ENCODE measurements around the gene KCNJ10.

KCNJ10 gene

DNA sequence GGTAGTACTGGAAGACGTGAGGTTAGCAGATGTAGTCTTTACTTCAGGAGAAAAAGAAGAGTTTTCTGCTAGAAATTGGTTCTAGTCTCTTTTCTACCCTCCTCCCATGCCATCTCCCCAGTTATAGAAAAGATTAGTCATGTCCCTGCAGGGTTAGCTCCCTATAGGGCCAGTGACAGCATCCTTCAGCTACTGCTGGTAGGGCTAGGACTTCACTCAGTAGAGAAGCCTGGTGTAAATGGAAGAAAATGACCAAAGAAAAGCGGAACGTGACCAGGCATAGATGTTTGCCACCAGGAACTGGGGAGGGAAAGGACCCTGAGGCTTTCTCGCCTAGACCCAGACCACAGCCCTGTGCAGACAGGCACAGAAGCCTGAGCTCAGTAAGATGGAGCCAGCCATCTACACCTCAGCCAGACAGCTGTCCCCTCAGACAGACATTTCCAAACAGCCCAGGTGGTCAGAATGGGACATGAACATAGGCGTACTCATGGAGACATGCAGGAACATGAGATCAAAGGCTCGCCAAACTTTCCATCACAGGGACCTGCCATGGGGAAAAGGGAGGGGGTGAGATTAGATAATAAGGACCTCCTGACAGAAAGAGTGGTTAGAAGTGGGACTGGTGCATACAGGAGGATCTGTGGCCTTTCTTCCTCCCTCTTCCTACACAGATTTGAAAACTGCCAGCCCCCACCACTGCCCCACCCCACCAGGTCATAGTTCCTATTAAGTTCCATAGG lies 92.4 kb downstream of the KCNJ10 start:
- ATAC-seq (replicated peaks) (no peak), DNase-seq (no peak)
- Mint-ChIP-seq H3K27me3 (peaks cover 40 to 50% of the 10 kb centered on the region in 2 donors), H3K9me3 (no peaks in the 10 kb centered on the region), H3K4me3 (no peak overlapping the region), H3K36me3 (ENCODE audit: insufficient read depth) (no peaks in the 10 kb centered on the region), H3K4me1 (ENCODE audit: low read depth in 2 of 2) (no peaks in the 10 kb centered on the region), H3K27ac (no peak overlapping the region)

DNA sequence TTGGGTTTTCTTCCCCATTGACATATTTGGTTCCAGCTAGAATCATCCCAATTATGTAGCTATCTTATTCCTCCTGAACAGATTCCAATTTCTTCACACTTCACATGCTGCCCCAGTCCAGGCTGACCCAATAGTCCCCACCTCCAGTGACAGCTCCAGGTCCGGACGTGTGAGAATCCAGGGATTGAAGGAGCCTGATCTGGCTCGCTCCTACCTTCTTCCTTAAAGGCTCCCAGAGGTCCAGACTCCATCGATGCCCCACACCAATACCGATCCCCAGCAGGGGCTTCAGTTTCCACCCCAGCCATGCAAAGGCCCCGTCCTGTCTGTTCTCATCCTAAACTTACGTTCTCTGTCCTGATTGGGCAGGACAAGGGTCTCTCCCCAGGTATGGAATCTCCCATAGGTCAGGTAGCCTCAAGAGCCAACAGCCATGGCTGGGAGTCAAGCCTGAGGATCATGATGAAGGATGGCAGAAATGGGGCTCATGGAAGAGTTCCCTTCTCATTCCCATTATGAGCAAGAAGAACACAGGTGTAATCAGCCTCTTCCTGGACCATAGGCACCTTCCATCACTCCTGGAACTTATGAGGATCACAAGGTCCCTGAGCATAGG lies 95.5 kb downstream of the KCNJ10 start:
- no peak for DNase-seq
- Mint-ChIP-seq H3K4me1 (ENCODE audit: low read depth in 2 of 2) (no peaks in the 10 kb centered on the region), H3K27me3 (peaks cover 24 to 41% of the 10 kb centered on the region in 2 donors), H3K9me3 (no peaks in the 10 kb centered on the region), H3K27ac (no peak overlapping the region), H3K36me3 (ENCODE audit: insufficient read depth) (no peaks in the 10 kb centered on the region), H3K4me3 (no peak overlapping the region)
- no peak for ATAC-seq (replicated peaks)

DNA sequence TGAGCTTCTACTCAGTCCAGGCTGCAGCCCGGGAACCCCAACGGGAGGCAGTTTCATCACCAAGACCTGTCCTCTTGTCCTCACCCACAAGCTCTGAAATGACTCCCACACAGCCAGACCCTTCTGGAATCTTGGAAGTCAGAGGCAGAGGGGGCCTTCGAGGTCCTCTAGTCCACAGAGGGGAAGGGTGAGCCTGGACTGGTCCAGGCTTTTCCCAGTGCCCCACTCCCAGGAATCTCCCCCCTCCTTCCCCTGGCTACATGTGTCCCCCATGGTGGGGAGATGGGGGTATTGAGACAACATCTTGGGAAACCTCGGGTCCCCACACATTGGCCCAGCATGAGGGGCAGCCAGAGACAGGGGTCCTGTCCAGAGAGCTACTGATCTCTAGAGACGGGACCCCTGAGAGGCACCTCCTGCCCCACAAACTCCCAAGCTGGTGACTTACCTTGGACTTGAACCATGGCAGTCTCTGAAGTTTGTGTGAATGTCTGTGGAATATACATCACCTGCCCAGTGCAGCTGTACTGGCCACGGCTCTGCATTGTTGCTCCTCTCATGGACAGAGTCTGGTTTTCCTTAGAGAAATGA lies 96.5 kb downstream of the KCNJ10 start:
- H3K4me1 Mint-ChIP-seq (ENCODE audit: low read depth in 2 of 2): no peaks in the 10 kb centered on the region
- no peak overlapping the region for H3K27ac Mint-ChIP-seq
- H3K9me3 Mint-ChIP-seq: no peaks in the 10 kb centered on the region
- no peak for ATAC-seq (replicated peaks)
- no peaks in the 10 kb centered on the region for H3K36me3 Mint-ChIP-seq (ENCODE audit: insufficient read depth)
- H3K27me3 Mint-ChIP-seq: peaks cover 24 to 47% of the 10 kb centered on the region in 2 donors
- H3K4me3 Mint-ChIP-seq: no peak overlapping the region
- DNase-seq: no peak

DNA sequence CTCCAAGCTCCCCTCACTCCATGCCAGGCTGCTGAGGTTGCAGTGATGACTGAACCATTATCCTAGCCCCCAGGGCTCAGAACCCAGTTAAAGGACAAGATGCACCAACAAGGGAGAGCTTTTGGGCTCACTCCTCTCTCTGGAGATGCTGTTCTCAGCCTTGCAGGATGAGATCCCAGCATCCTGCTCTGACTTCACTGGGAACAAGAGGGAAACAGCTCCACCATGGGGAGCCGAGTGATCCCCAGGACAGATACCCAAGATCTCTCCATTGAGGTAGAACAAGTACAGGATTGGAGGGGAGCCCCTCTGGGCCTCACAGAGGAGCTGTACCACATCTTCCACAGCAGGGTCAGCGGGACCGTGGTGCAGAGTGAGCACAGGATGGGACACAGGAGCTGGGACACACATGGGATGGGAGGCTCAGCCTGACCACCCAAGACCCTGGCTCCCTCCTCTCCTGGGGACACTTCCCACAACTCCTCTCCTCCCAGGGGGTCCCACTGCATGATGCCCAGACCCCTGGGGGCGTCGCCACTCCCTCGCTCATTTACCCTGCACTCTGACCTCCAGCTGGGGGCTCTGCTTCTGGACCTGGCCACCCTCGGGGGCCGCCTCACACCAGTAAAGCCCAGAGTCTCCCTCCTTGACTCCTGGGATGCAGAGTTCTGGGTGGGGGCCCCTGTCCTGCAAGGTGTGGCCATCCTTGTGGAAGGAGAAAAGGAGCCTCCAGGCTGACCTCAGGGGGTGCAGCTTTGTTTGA lies 97.3 kb downstream of the KCNJ10 start:
- Mint-ChIP-seq H3K36me3 (ENCODE audit: insufficient read depth) (no peaks in the 10 kb centered on the region), H3K4me3 (no peak overlapping the region)
- DNase-seq: no peak

DNA sequence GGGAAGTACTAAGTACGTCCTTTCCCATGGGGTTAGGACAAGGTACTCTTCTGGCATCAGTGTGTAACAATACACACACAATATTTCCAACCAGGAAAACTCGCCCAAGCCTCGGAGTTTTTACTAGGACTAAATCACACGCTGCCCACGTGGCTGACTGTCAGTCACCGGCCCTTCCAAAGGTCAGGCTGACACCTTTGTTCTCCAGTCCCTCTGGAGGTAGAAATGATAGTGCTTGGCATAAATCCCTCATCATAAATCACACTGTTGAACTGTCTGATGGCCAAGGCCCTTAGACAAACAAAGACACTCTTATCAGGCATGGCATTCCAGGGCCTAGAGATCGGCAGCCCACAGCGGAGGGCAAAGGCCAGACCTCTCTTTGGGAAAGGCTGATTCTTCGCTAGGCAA lies 99.0 kb downstream of the KCNJ10 start:
- no peaks in the 10 kb centered on the region for H3K4me1 Mint-ChIP-seq (ENCODE audit: low read depth in 2 of 2)
- no peak overlapping the region for H3K27ac Mint-ChIP-seq
- no peak overlapping the region for H3K4me3 Mint-ChIP-seq
- no peak for ATAC-seq (replicated peaks)
- H3K9me3 Mint-ChIP-seq: no peaks in the 10 kb centered on the region
- peaks cover 27 to 51% of the 10 kb centered on the region in 2 donors for H3K27me3 Mint-ChIP-seq
- no peaks in the 10 kb centered on the region for H3K36me3 Mint-ChIP-seq (ENCODE audit: insufficient read depth)
- DNase-seq: no peak

More for the DNA sequence above, 97.3 kb downstream of the KCNJ10 start:
- Mint-ChIP-seq H3K27ac (no peak overlapping the region), H3K27me3 (peaks cover 29 to 54% of the 10 kb centered on the region in 2 donors), H3K9me3 (no peaks in the 10 kb centered on the region), H3K4me1 (ENCODE audit: low read depth in 2 of 2) (no peaks in the 10 kb centered on the region)
- no peak for ATAC-seq (replicated peaks)

DNA sequence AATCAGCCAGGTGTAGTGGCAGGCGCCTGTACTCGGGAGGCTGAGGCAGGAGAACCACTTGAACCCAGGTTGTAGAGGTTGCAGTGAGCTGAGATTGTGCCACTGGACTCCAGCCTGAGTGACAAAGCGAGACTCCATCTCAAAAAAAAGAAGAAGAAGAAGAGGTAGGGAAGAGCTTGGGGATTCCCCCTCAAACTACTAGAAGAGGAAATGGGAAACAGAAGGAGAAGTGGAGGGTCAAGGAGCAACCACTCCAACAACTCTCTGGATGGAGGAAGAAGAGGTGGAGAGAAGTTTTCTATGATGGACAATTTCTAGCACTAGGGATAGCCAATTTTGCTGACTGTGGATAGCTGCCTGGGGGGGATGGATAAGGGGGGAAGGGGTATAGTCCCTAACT lies 101.1 kb downstream of the KCNJ10 start:
- no peak for ATAC-seq (replicated peaks)
- no peaks in the 10 kb centered on the region for H3K4me1 Mint-ChIP-seq (ENCODE audit: low read depth in 2 of 2)
- peaks cover 28 to 62% of the 10 kb centered on the region in 2 donors for H3K27me3 Mint-ChIP-seq
- H3K9me3 Mint-ChIP-seq: no peaks in the 10 kb centered on the region
- DNase-seq: no peak
- H3K27ac Mint-ChIP-seq: no peak overlapping the region
- no peaks in the 10 kb centered on the region for H3K36me3 Mint-ChIP-seq (ENCODE audit: insufficient read depth)
- no peak overlapping the region for H3K4me3 Mint-ChIP-seq

DNA sequence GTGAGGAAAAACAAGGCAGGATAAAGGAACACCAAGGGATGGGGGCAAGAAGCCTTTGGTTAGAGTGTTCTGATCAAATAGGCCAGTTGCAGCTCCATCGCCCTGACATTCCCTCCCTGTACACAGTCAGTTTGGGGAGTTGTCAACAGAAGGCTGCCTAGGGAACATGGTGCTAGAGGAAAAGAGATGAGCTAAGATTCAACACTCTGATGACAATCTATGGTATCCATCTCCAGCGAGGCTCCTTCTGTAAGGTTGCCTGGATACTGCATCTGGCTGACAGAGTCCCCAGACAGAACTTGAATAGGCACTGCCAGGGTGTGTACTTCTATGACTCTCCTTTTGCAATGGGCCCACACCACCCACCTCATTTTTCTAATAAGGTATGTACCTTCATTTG lies 104.7 kb downstream of the KCNJ10 start:
- no peak overlapping the region for H3K27ac Mint-ChIP-seq
- no peaks in the 10 kb centered on the region for H3K9me3 Mint-ChIP-seq
- no peaks in the 10 kb centered on the region for H3K4me1 Mint-ChIP-seq (ENCODE audit: low read depth in 2 of 2)
- ATAC-seq (replicated peaks): no peak
- no peaks in the 10 kb centered on the region for H3K36me3 Mint-ChIP-seq (ENCODE audit: insufficient read depth)
- no peak for DNase-seq
- H3K4me3 Mint-ChIP-seq: no peak overlapping the region
- H3K27me3 Mint-ChIP-seq: peaks cover 24 to 39% of the 10 kb centered on the region in 2 donors

DNA sequence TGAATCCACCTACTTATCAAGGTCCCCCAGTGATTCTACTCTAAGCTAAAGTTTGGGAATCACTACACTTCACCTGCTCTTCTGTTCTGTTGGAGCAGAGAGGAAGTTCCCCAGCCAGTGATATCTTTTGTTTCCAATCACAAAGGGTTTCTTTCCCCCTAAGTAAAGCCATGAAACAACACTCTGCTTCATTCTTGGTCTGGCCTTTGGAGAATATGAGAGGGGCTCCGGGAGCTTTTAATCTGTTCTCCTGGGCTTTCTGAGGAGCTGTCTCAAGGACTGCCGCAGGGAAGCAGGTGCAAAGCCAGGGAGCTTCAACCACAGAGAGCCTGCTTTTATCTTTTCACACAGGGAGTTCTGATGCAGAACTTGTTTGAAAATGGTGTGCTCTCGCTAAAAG lies 105.8 kb downstream of the KCNJ10 start:
- no peaks in the 10 kb centered on the region for H3K4me1 Mint-ChIP-seq (ENCODE audit: low read depth in 2 of 2)

DNA sequence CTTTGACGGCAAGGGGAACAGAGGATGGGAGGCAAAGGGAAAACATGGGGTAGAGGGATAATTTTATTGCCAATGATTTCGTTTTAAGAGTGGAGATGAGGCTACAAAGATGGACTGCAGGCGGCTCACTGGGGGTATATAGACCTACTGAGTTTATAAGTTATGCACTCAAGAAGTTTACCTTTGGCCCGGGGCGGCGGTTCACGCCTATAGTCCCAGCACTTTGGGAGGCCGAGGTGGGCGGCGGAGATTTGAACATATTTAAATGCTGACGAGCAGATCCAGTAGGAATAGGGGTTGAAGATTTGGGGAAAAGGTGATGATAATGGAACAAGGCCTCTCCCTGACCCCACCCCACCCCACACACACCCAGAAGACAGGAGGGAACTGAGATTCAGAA lies 107.8 kb downstream of the KCNJ10 start:
- no peak for ATAC-seq (replicated peaks)
- no peak for DNase-seq
- H3K4me1 Mint-ChIP-seq (ENCODE audit: low read depth in 2 of 2): no peaks in the 10 kb centered on the region
- no peak overlapping the region for H3K27ac Mint-ChIP-seq
- H3K4me3 Mint-ChIP-seq: no peak overlapping the region
- H3K27me3 Mint-ChIP-seq: peaks cover 22 to 28% of the 10 kb centered on the region in 2 donors
- H3K36me3 Mint-ChIP-seq (ENCODE audit: insufficient read depth): no peaks in the 10 kb centered on the region
- H3K9me3 Mint-ChIP-seq: no peaks in the 10 kb centered on the region

More for the DNA sequence above, 105.8 kb downstream of the KCNJ10 start:
- H3K9me3 Mint-ChIP-seq: no peaks in the 10 kb centered on the region
- no peak overlapping the region for H3K4me3 Mint-ChIP-seq
- DNase-seq: no peak
- peaks cover 31 to 43% of the 10 kb centered on the region in 2 donors for H3K27me3 Mint-ChIP-seq
- ATAC-seq (replicated peaks): no peak
- no peak overlapping the region for H3K27ac Mint-ChIP-seq
- H3K36me3 Mint-ChIP-seq (ENCODE audit: insufficient read depth): no peaks in the 10 kb centered on the region

DNA sequence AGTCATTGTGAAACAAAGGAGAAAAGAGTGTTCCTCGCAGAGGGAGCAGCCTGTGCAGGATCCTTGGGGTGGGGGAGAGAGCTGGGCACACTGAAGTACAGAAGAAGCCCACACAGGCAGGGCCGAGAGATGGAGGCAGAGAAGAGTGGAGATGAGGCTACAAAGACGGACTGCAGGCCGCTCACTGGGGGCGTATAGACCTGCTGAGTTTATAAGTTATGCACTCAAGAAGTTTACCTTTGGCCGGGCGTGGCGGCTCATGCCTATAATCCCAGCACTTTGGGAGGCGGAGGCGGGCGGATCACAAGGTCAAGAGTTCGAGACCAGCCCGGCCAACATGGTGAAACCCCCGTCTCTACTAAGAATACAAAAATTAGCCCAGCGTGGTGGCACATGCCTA lies 108.3 kb downstream of the KCNJ10 start:
- H3K36me3 Mint-ChIP-seq (ENCODE audit: insufficient read depth): no peaks in the 10 kb centered on the region
- peaks cover 22 to 26% of the 10 kb centered on the region in 2 donors for H3K27me3 Mint-ChIP-seq
- ATAC-seq (replicated peaks): no peak
- H3K4me3 Mint-ChIP-seq: no peak overlapping the region
- DNase-seq: no peak
- no peaks in the 10 kb centered on the region for H3K9me3 Mint-ChIP-seq
- no peak overlapping the region for H3K27ac Mint-ChIP-seq
- no peaks in the 10 kb centered on the region for H3K4me1 Mint-ChIP-seq (ENCODE audit: low read depth in 2 of 2)

DNA sequence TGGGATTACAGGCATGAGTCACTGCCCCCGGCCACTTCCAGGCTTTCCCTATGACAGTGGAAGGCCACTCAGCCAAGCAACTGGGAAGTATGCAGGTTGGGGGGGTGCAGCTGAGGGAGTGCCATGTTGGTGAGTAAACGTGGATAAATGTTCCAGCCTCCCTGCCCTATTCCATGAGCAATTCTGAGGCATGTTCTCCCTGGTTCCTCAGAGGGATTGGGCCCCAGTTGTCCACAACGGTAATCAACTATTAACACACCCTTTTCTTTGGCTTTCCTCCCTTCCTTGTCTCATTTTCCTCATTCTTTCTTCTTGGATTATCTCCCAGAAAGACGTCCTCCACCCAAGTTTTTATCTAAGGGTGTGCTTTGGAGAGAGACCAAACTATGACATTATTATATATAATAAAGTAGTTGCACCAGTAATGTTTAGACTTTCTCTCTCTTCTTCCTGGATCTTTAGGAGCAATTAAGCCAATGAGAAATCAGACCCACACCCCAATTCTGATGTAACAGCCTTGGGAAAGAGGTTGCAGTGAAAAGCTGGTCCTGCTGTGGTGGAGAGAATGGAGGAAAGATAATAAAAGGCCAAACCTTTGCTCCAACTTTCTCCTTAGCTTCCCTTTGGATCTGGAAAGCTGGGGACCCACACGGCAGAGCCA lies 109.1 kb downstream of the KCNJ10 start:
- peaks cover 18 to 32% of the 10 kb centered on the region in 2 donors for H3K27me3 Mint-ChIP-seq
- ATAC-seq (replicated peaks) (no peak), DNase-seq (no peak)
- H3K36me3 Mint-ChIP-seq (ENCODE audit: insufficient read depth): no peaks in the 10 kb centered on the region
- no peaks in the 10 kb centered on the region for H3K4me1 Mint-ChIP-seq (ENCODE audit: low read depth in 2 of 2)
- no peak overlapping the region for H3K27ac Mint-ChIP-seq
- no peaks in the 10 kb centered on the region for H3K9me3 Mint-ChIP-seq
- no peak overlapping the region for H3K4me3 Mint-ChIP-seq

DNA sequence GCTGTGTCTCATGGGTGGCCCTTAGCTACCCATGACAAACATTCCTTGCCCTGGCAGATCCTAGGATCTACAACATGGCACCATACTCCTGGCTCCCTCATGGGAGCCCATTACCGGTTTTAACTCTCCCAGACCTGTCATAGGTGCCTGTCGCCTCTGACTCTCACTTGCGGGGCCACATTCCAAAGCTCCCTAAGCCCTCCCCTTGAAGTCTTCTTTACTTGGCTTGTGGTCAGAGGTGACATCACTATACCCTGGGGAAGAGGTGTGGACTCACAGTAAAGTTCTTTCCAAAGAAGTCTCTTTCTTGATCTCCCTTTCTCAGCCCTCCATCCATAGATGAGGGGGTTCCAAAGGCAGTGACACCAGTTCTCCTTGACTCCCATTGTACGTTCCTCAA lies 110.5 kb downstream of the KCNJ10 start:
- Mint-ChIP-seq H3K27me3 (peaks cover 19 to 28% of the 10 kb centered on the region in 2 donors), H3K4me3 (no peak overlapping the region), H3K36me3 (ENCODE audit: insufficient read depth) (no peaks in the 10 kb centered on the region), H3K27ac (no peak overlapping the region), H3K9me3 (no peaks in the 10 kb centered on the region), H3K4me1 (ENCODE audit: low read depth in 2 of 2) (no peaks in the 10 kb centered on the region)
- no peak for DNase-seq
- ATAC-seq (replicated peaks): no peak

DNA sequence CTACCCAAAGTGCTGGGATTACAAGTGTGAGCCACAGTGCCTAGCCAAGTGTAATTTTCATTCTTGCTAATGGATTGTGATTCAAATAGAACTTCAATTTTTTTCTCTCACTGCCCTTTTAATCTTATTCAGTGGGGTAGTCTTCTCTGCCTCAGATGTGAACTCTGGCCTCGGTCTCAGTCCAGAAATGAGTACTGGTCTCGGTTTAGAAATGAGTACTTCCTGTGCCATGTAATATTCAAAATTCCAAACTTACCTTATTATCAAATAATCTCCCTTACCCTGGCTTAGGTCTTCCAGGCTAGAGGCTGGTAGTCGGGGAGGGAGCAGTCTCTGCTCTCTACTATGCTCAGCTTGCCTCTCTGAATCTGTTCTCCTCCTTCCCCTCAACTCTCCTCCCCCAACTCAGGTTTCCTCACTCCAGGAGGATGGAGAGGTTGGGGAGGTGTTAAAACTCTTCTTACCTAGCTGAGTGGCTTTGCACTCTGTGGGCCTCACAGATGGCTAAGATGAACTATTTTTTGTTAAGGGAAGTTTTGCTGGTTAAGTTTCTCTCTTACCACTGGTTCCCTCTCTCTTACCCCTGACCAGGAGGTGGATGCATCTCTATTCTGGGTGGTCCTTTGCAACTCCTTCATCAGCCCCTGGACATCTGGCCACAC lies 111.1 kb downstream of the KCNJ10 start:
- Mint-ChIP-seq H3K4me1 (ENCODE audit: low read depth in 2 of 2) (no peaks in the 10 kb centered on the region), H3K27me3 (peaks cover 25 to 31% of the 10 kb centered on the region in 2 donors), H3K4me3 (no peak overlapping the region), H3K9me3 (no peaks in the 10 kb centered on the region), H3K27ac (no peak overlapping the region), H3K36me3 (ENCODE audit: insufficient read depth) (no peaks in the 10 kb centered on the region)
- ATAC-seq (replicated peaks) (no peak), DNase-seq (no peak)
